DOHH2 (cell line): Measurements from ENCODE around the gene PCYT1B.

Source experiments
- H3F3A ChIP-seq: fragments of 200-600 bp; sonication (generic), shearing (Covaris generic); 2 replicates; pipeline ENCODE4 v1.6.0; 2016; ENCODE audit warnings: antibody characterized with exemption, mild to moderate bottlenecking; ENCODE audit not compliant: control insufficient read depth, insufficient read depth
- H3K27ac ChIP-seq: fragments of 200-600 bp; sonication (generic); 2 replicates; pipeline ENCODE4 v1.5.1; 2014; ENCODE audit warnings: low read depth, mild to moderate bottlenecking, low read length, moderate library complexity
- H3K27me3 ChIP-seq: fragments of 200-600 bp; sonication (generic); 2 replicates; pipeline ENCODE4 v1.6.1; 2014; ENCODE audit warnings: mild to moderate bottlenecking, low read length, mixed read lengths; ENCODE audit not compliant: control insufficient read depth
- H3K36me3 ChIP-seq: fragments of 200-600 bp; sonication (generic); 2 replicates; pipeline ENCODE4 v1.6.1; 2014; ENCODE audit warnings: mild to moderate bottlenecking, low read length, moderate library complexity, mixed read lengths; ENCODE audit not compliant: control insufficient read depth
- H3K4me1 ChIP-seq: fragments of 200-600 bp; sonication (generic); 2 replicates; pipeline ENCODE4 v1.6.1; 2014; ENCODE audit warnings: mild to moderate bottlenecking, low read length, mixed read lengths; ENCODE audit not compliant: control insufficient read depth
- H3K4me2 ChIP-seq: fragments of 200-600 bp; sonication (generic); 2 replicates; pipeline ENCODE4 v1.6.0; 2014; ENCODE audit warnings: mild to moderate bottlenecking, low read length, moderate library complexity
- H3K4me3 ChIP-seq: fragments of 200-600 bp; sonication (generic); 2 replicates; pipeline ENCODE4 v1.5.1; 2014; ENCODE audit warnings: mild to moderate bottlenecking, low read length, mixed read lengths
- H3K79me2 ChIP-seq: fragments of 200-600 bp; sonication (generic); 2 replicates; pipeline ENCODE4 v1.6.1; 2014; ENCODE audit warnings: mild to moderate bottlenecking, low read length, mixed read lengths; ENCODE audit not compliant: control insufficient read depth
- H3K9me2 ChIP-seq: fragments of 200-600 bp; sonication (generic); replicated peaks from 2 replicates; pipeline ENCODE4 v1.6.1; 2014; ENCODE audit warnings: mild to moderate bottlenecking, low read length, mixed read lengths; ENCODE audit not compliant: control insufficient read depth
- H3K9me3 ChIP-seq: fragments of 200-600 bp; sonication (generic); 2 replicates; pipeline ENCODE4 v1.6.1; 2014; ENCODE audit warnings: antibody characterized with exemption, low read length, mixed read lengths; ENCODE audit not compliant: control insufficient read depth, insufficient read depth
- H4K20me1 ChIP-seq: fragments of 200-600 bp; sonication (generic); 2 replicates; pipeline ENCODE4 v1.6.0; 2014; ENCODE audit warnings: low read depth, mild to moderate bottlenecking, antibody characterized with exemption, low read length, moderate library complexity; ENCODE audit not compliant: control insufficient read depth, insufficient read depth
- CTCF ChIP-seq: fragments of 200-600 bp; sonication (generic); IDR thresholded peaks from one replicate; pipeline ENCODE4 v1.5.1; 2014; ENCODE audit warnings: antibody characterized with exemption, mild to moderate bottlenecking, low read depth, low read length; ENCODE audit not compliant: poor library complexity, severe bottlenecking
- EZH2phosphoT487 ChIP-seq: fragments of 200-600 bp; sonication (generic); IDR thresholded peaks from 2 replicates; pipeline ENCODE4 v1.6.1; 2017; ENCODE audit warnings: borderline replicate concordance, mild to moderate bottlenecking, antibody characterized with exemption, low read length, moderate library complexity, mixed read lengths

The PCYT1B gene

GRCh38 chrX:24682739-24683432 lies 35.7 kb upstream of the PCYT1B start:
- Histone ChIP-seq H3K27ac (no peak overlapping the region), H3K4me2 (no peak overlapping the region), H3K9me3 (no peaks in the 10 kb centered on the region), H3K4me3 (no peak overlapping the region), H3F3A (no peaks in the 10 kb centered on the region), H4K20me1 (no peaks in the 10 kb centered on the region), H3K9me2 (no peaks in the 10 kb centered on the region), H3K79me2 (no peaks in the 10 kb centered on the region), H3K36me3 (no peaks in the 10 kb centered on the region), H3K4me1 (no peaks in the 10 kb centered on the region), H3K27me3 (no peaks in the 10 kb centered on the region; the same call in 1 of the 2 replicates)
- no peak for TF ChIP-seq EZH2phosphoT487
- TF ChIP-seq CTCF: no peak

- no peak overlapping the region for H3K4me3 ChIP-seq
- no peaks in the 10 kb centered on the region for H3K9me3 ChIP-seq
- no peaks in the 10 kb centered on the region for H3K27me3 ChIP-seq
- TF ChIP-seq CTCF (no peak), EZH2phosphoT487 (no peak)
- H3K9me2 ChIP-seq: no peaks in the 10 kb centered on the region
- no peak overlapping the region for H3K27ac ChIP-seq
- H3K36me3 ChIP-seq: no peaks in the 10 kb centered on the region
- H4K20me1 ChIP-seq: no peaks in the 10 kb centered on the region
- H3F3A ChIP-seq: no peaks in the 10 kb centered on the region
- H3K4me1 ChIP-seq: no peaks in the 10 kb centered on the region
- H3K4me2 ChIP-seq: no peak overlapping the region
- no peaks in the 10 kb centered on the region for H3K79me2 ChIP-seq
Observed at GRCh38 chrX:24676403-24677024, 29.4 kb upstream of the PCYT1B start.

DNA sequence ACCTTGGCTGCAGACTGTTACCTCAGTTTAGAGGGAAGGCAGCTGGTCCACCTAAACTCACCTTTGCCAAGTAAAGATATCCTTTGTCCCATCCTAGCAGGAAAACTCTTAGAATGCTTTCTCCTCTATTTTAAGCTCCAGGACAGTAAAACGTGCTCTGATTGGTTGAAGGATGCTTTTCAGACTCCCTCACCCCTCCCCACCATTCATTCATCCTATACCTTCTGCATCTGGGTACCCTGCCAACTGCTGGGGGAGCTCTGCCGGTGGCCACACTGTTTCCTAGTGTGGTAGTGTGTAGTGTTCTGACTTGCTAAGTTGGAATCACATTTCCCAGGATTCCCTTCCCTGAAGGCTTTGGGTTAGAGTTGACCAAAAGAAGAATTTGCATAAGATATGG lies 26.3 kb upstream of the PCYT1B start:
- H4K20me1 ChIP-seq: no peaks in the 10 kb centered on the region
- TF ChIP-seq EZH2phosphoT487: no peak
- TF ChIP-seq CTCF: no peak
- no peak overlapping the region for H3K4me2 ChIP-seq
- no peak overlapping the region for H3K27ac ChIP-seq
- H3K9me3 ChIP-seq: no peaks in the 10 kb centered on the region
- H3K4me3 ChIP-seq: no peak overlapping the region
- H3F3A ChIP-seq: no peaks in the 10 kb centered on the region
- H3K79me2 ChIP-seq: no peaks in the 10 kb centered on the region
- no peaks in the 10 kb centered on the region for H3K36me3 ChIP-seq
- no peaks in the 10 kb centered on the region for H3K4me1 ChIP-seq
- no peaks in the 10 kb centered on the region for H3K27me3 ChIP-seq
- no peaks in the 10 kb centered on the region for H3K9me2 ChIP-seq
